DOHH2 (cell line): ENCODE data around the gene ATF7IP.
"Not testable (repeated sequence)": the region's sequence is repeated elsewhere in the genome, so short reads cannot be mapped to it uniquely, and the experiment has no call there.

Experiments used
- CTCF ChIP-seq: fragments of 200-600 bp; sonication (generic); IDR thresholded peaks from one replicate; pipeline ENCODE4 v1.5.1; 2014; ENCODE audit warnings: antibody characterized with exemption, mild to moderate bottlenecking, low read depth, low read length; ENCODE audit not compliant: poor library complexity, severe bottlenecking
- EZH2phosphoT487 ChIP-seq: fragments of 200-600 bp; sonication (generic); IDR thresholded peaks from 2 replicates; pipeline ENCODE4 v1.6.1; 2017; ENCODE audit warnings: borderline replicate concordance, mild to moderate bottlenecking, antibody characterized with exemption, low read length, moderate library complexity, mixed read lengths

- not testable (repeated sequence) for TF ChIP-seq CTCF, EZH2phosphoT487
Observed at GRCh38 chr12:14405407-14405806, 39.9 kb downstream of the ATF7IP start.
